ENCODE results near the gene ZBTB24. TPM values are rescaled to one million over a fixed set of nuclear protein-coding genes. Genes with fewer than 3 reads are reported as not detected.

ZBTB24 gene
- total and polyA plus RNA-seq, 12 donors: 1.1 to 4.0 (median 3.0) TPM

DNA sequence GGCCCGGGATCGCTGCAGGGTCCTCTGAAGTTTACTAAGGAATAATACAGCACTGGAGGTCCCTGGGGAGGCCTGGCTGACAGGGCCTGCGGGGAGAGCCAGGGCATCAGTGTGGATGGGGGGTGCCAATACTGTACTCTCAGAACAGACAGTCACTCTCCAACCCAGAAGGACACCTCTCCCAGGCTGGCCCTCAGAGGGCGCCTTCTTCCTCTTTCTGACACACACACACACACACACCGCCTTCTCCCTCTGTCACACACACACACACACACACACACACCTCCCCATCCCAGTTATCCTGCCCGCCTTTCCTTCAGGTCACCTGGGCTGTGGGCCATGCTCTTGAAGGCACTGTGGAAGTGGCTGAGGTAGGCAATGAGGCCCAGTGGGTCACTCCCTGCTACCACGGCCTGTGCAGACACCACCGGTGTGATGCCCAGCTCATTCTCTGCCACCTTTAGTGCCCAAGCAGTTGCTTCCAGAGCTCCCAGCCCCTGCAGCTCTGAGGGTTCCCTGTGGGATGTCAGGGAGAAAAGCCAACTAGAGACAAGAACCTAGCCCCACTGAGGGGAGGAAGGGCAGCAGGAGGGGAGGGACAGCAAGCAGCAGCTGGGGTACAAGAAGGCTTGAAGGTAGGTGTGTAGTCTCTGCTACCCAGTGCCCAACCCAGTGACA, 35.0 kb downstream of the ZBTB24 start:
- no peak overlapping the region for H3K27ac ChIP-seq
- TF ChIP-seq, protein P1, sequence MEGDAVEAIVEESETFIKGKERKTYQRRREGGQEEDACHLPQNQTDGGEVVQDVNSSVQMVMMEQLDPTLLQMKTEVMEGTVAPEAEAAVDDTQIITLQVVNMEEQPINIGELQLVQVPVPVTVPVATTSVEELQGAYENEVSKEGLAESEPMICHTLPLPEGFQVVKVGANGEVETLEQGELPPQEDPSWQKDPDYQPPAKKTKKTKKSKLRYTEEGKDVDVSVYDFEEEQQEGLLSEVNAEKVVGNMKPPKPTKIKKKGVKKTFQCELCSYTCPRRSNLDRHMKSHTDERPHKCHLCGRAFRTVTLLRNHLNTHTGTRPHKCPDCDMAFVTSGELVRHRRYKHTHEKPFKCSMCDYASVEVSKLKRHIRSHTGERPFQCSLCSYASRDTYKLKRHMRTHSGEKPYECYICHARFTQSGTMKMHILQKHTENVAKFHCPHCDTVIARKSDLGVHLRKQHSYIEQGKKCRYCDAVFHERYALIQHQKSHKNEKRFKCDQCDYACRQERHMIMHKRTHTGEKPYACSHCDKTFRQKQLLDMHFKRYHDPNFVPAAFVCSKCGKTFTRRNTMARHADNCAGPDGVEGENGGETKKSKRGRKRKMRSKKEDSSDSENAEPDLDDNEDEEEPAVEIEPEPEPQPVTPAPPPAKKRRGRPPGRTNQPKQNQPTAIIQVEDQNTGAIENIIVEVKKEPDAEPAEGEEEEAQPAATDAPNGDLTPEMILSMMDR (IDR thresholded peaks at IDR 0.05): no peak
- no peaks in the 10 kb centered on the region for H3K27me3 ChIP-seq
- no peak for ATAC-seq
- H3K4me1 ChIP-seq: peaks cover 0 to 7% (median 0%) of the 10 kb centered on the region in 9 donors
- no peak for DNase-seq
- WGBS, 2 donors: 88 to 92% methylated on average over 8 of the region's 8 CpGs
- H3K4me3 ChIP-seq: no peak overlapping the region
- H3K36me3 ChIP-seq: peaks cover 0 to 79% (median 0%) of the 10 kb centered on the region in 9 donors
- intact Hi-C loops (cut with DNase I): no loop called here
- H3K9me3 ChIP-seq: no peaks in the 10 kb centered on the region

DNA sequence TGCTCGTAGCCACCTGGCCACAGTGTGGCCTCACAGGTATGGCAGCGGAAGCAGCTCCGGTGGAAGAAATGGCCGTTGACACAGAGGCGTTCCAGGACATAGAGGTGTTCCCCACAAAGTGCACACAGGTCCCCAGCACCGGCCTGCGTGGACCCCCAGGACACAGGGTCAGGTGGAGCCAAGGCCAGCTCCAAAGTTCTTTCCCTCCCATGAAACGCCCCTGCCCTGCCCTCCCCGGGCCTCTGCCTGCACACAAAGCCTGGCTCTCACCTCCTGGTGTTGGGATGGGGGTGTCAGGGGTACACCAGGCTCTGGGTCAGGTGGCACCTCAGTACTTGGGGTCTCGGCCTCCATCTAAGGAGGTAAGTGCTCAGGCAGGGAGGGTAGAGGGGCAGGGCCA, 35.9 kb downstream of the ZBTB24 start:
- Histone ChIP-seq H3K27me3 (no peaks in the 10 kb centered on the region), H3K36me3 (peaks cover 0 to 76% (median 0%) of the 10 kb centered on the region in 9 donors), H3K27ac (no peak overlapping the region), H3K9me3 (no peaks in the 10 kb centered on the region), H3K4me1 (peaks cover 0 to 11% (median under 1%) of the 10 kb centered on the region in 9 donors), H3K4me3 (no peak overlapping the region)
- no peak for DNase-seq
- ATAC-seq: no peak
- intact Hi-C loops (cut with DNase I): no loop called here
- WGBS, 2 donors: 91 to 95% methylated on average over 10 of the region's 10 CpGs
- TF ChIP-seq, protein P1 (IDR thresholded peaks at IDR 0.05): no peak

DNA sequence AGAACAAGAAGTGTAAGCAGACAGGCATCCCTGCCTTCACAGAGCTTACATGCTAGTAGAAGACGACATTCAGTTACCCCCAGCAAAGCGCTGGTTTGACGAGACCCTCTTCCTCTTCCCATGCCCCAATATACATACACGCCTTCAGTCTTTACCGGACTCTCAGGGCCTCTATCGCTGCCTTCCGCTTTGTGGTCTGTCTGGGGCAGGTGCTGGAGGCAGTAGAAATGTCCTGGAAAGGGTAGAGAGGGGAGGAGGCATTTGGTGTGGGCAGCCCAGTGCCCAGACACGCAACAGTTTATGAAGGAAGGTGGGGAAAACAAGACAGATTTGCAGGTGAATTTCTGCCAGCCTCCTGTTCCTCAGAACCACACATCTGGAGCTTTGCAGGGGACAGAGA, 36.5 kb downstream of the ZBTB24 start:
- WGBS, 2 donors: 89 to 98% methylated on average over 8 of the region's 8 CpGs
- H3K36me3 ChIP-seq: peaks cover 0 to 70% (median 0%) of the 10 kb centered on the region in 9 donors
- TF ChIP-seq, protein P1 (IDR thresholded peaks at IDR 0.05): no peak
- ATAC-seq (no peak), DNase-seq (no peak)
- no peaks in the 10 kb centered on the region for H3K27me3 ChIP-seq
- H3K4me3 ChIP-seq: no peak overlapping the region
- no peaks in the 10 kb centered on the region for H3K9me3 ChIP-seq
- no peak overlapping the region for H3K27ac ChIP-seq
- H3K4me1 ChIP-seq: peaks cover 5 to 16% (median 6%) of the 10 kb centered on the region in 9 donors
- intact Hi-C loops (cut with DNase I): no loop called here

DNA sequence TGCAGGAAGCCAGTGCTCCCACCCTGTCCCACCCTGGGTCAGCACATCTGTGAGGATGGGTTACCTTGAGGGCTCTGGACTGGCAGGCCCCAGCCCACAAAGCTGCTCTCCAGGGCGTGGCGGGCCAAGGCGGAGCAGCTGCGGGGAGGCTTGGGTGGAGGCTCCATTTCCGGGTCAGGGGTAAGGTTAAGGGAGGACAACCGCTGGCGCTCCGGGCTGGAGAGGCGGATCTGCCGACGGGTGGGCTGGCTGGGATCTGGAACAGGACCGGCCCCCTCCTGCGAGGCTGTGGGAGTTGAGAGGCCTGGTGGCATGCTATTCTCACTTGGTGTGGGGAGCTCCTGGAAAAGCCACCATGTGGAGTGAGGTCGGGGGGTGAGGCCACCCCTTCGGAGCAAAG, 36.9 kb downstream of the ZBTB24 start:
- WGBS, 2 donors: 85 to 88% methylated on average over 15 of the region's 15 CpGs
- no peaks in the 10 kb centered on the region for H3K9me3 ChIP-seq
- intact Hi-C loops (cut with DNase I): no loop called here
- DNase-seq: no peak
- H3K4me3 ChIP-seq: no peak overlapping the region
- no peak overlapping the region for H3K27ac ChIP-seq
- no peaks in the 10 kb centered on the region for H3K27me3 ChIP-seq
- no peak for ATAC-seq
- peaks cover 9 to 19% (median 10%) of the 10 kb centered on the region in 9 donors for H3K4me1 ChIP-seq
- peaks cover 0 to 67% (median 0%) of the 10 kb centered on the region in 9 donors for H3K36me3 ChIP-seq
- TF ChIP-seq, protein P1 (IDR thresholded peaks at IDR 0.05): no peak
